Left kidney (tissue), 2 donors: ENCODE measurements around the gene ARMC2. TPM values are rescaled to one million over a fixed set of nuclear protein-coding genes. Genes with fewer than 3 reads are reported as not detected.
"Not testable (repeated sequence)": the region's sequence is repeated elsewhere in the genome, so short reads cannot be mapped to it uniquely, and the experiment has no call there.

ENCODE experiments used
- DNase-seq: peaks from one replicate; pipeline ENCODE4 v3.0.0-alpha.2; 2013
- polyA plus RNA-seq: library from polyadenylated mRNA; unstranded; fragments of 120-200 nt; gene quantifications from one replicate; pipeline ENCODE4 v1.2.1, GENCODE V29; 2013; ENCODE audit not compliant: insufficient read length

ARMC2 gene
- polyA plus RNA-seq, 1 donor: 15.7 TPM

GRCh38 chr6:108872575-108872974, 24.4 kb downstream of the ARMC2 start:
- DNase-seq: no peak

- DNase-seq: no peak
These were observed 25.0 kb downstream of the ARMC2 start for GRCh38 chr6:108873251-108873650.

- DNase-seq: no peak
These were observed 25.7 kb downstream of the ARMC2 start for GRCh38 chr6:108873971-108874370.

- no peak for DNase-seq
These were observed 26.4 kb downstream of the ARMC2 start for GRCh38 chr6:108874470-108875160.

- no peak for DNase-seq
These were observed 26.9 kb downstream of the ARMC2 start for GRCh38 chr6:108875161-108875555.

GRCh38 chr6:108877046-108877751, 29.0 kb downstream of the ARMC2 start:
- no peak for DNase-seq

- DNase-seq: no peak
These were observed 30.7 kb downstream of the ARMC2 start for GRCh38 chr6:108878942-108879341.

GRCh38 chr6:108883172-108883571, 35.0 kb downstream of the ARMC2 start:
- DNase-seq: no peak

GRCh38 chr6:108884211-108885059, 36.2 kb downstream of the ARMC2 start:
- no peak for DNase-seq

GRCh38 chr6:108888052-108888451, 39.8 kb downstream of the ARMC2 start:
- no peak for DNase-seq

GRCh38 chr6:108888745-108889144, 40.5 kb downstream of the ARMC2 start:
- DNase-seq: no peak

GRCh38 chr6:108890898-108891297, 42.7 kb downstream of the ARMC2 start:
- DNase-seq: not testable (repeated sequence)

- DNase-seq: no peak
These were observed 47.3 kb downstream of the ARMC2 start for GRCh38 chr6:108895571-108895970.

- no peak for DNase-seq
These were observed 48.0 kb downstream of the ARMC2 start for GRCh38 chr6:108896111-108896661.

GRCh38 chr6:108897371-108897770, 49.1 kb downstream of the ARMC2 start:
- no peak for DNase-seq

GRCh38 chr6:108902382-108902792, 54.2 kb downstream of the ARMC2 start:
- DNase-seq: no peak

- DNase-seq: no peak
These were observed 55.6 kb downstream of the ARMC2 start for GRCh38 chr6:108903796-108904195.

GRCh38 chr6:108904741-108905140, 56.5 kb downstream of the ARMC2 start:
- DNase-seq: no peak

GRCh38 chr6:108914235-108915022, 66.2 kb downstream of the ARMC2 start:
- DNase-seq: no peak

GRCh38 chr6:108915258-108915657, 67.0 kb downstream of the ARMC2 start:
- no peak for DNase-seq

- no peak for DNase-seq
These were observed 67.9 kb downstream of the ARMC2 start for GRCh38 chr6:108916026-108916686.
